ENCODE results near the gene KRT76.

The KRT76 gene

GRCh38 chr12:52783563-52784316 lies 6.6 kb upstream of the KRT76 start:
- Histone ChIP-seq H3K4me3 (ENCODE audit: low read length) (no peak overlapping the region), H3K27ac (ENCODE audit: low read length) (no peak overlapping the region), H3K36me3 (ENCODE audit: insufficient read depth, low read depth, low read length) (no peaks in the 10 kb centered on the region), H3K9me3 (ENCODE audit: insufficient read depth, low read depth, low read length) (no peaks in the 10 kb centered on the region), H3K4me1 (ENCODE audit: insufficient read depth, low read length) (no peaks in the 10 kb centered on the region), H3K9ac (ENCODE audit: low read depth, low read length) (no peak overlapping the region), H3K27me3 (ENCODE audit: insufficient read depth, low read length) (peaks cover 9% of the 10 kb centered on the region)

- H3K27me3 ChIP-seq (ENCODE audit: insufficient read depth, low read length), result peaks cover 9% of the 10 kb centered on the region; the same call in 1 of the 2 replicates
- H3K4me1 ChIP-seq (ENCODE audit: insufficient read depth, low read length), result no peaks in the 10 kb centered on the region
- H3K27ac ChIP-seq (ENCODE audit: low read length), result no peak overlapping the region
- no peaks in the 10 kb centered on the region for H3K36me3 ChIP-seq (ENCODE audit: insufficient read depth, low read depth, low read length)
- H3K9me3 ChIP-seq (ENCODE audit: insufficient read depth, low read depth, low read length), result no peaks in the 10 kb centered on the region
- H3K9ac ChIP-seq (ENCODE audit: low read depth, low read length), result no peak overlapping the region
- no peak overlapping the region for H3K4me3 ChIP-seq (ENCODE audit: low read length)
These were observed 5.4 kb upstream of the KRT76 start for GRCh38 chr12:52782502-52782901.

GRCh38 chr12:52781399-52782082 lies 4.4 kb upstream of the KRT76 start:
- Histone ChIP-seq H3K4me1 (ENCODE audit: insufficient read depth, low read length) (no peaks in the 10 kb centered on the region), H3K9ac (ENCODE audit: low read depth, low read length) (no peak overlapping the region), H3K4me3 (ENCODE audit: low read length) (no peak overlapping the region), H3K9me3 (ENCODE audit: insufficient read depth, low read depth, low read length) (no peaks in the 10 kb centered on the region), H3K36me3 (ENCODE audit: insufficient read depth, low read depth, low read length) (no peaks in the 10 kb centered on the region), H3K27ac (ENCODE audit: low read length) (no peak overlapping the region), H3K27me3 (ENCODE audit: insufficient read depth, low read length) (peaks cover 9% of the 10 kb centered on the region; the same call in 1 of the 2 replicates)

- Histone ChIP-seq H3K27ac (ENCODE audit: low read length) (no peak overlapping the region), H3K27me3 (ENCODE audit: insufficient read depth, low read length) (peaks cover 5% of the 10 kb centered on the region; the same call in 1 of the 2 replicates), H3K4me3 (ENCODE audit: low read length) (no peak overlapping the region), H3K4me1 (ENCODE audit: insufficient read depth, low read length) (no peaks in the 10 kb centered on the region), H3K9ac (ENCODE audit: low read depth, low read length) (no peak overlapping the region), H3K9me3 (ENCODE audit: insufficient read depth, low read depth, low read length) (no peaks in the 10 kb centered on the region), H3K36me3 (ENCODE audit: insufficient read depth, low read depth, low read length) (no peaks in the 10 kb centered on the region)
These were observed 2.8 kb upstream of the KRT76 start for GRCh38 chr12:52779914-52780313.

- Histone ChIP-seq H3K36me3 (ENCODE audit: insufficient read depth, low read depth, low read length) (no peaks in the 10 kb centered on the region), H3K9me3 (ENCODE audit: insufficient read depth, low read depth, low read length) (no peaks in the 10 kb centered on the region), H3K4me1 (ENCODE audit: insufficient read depth, low read length) (no peaks in the 10 kb centered on the region), H3K27ac (ENCODE audit: low read length) (no peak overlapping the region), H3K27me3 (ENCODE audit: insufficient read depth, low read length) (peaks cover 4% of the 10 kb centered on the region; the same call in 1 of the 2 replicates), H3K4me3 (ENCODE audit: low read length) (no peak overlapping the region), H3K9ac (ENCODE audit: low read depth, low read length) (no peak overlapping the region)
These were observed 1.7 kb upstream of the KRT76 start for GRCh38 chr12:52778833-52779232.

GRCh38 chr12:52777566-52777965 lies 421 bp upstream of the KRT76 start:
- Histone ChIP-seq H3K27ac (ENCODE audit: low read length) (no peak overlapping the region), H3K27me3 (ENCODE audit: insufficient read depth, low read length) (peaks cover 4% of the 10 kb centered on the region; the same call in 1 of the 2 replicates), H3K4me1 (ENCODE audit: insufficient read depth, low read length) (no peaks in the 10 kb centered on the region)

GRCh38 chr12:52776435-52776834 lies 710 bp downstream of the KRT76 start:
- Histone ChIP-seq H3K4me1 (ENCODE audit: insufficient read depth, low read length) (no peaks in the 10 kb centered on the region), H3K27me3 (ENCODE audit: insufficient read depth, low read length) (peaks cover 4% of the 10 kb centered on the region; the same call in 1 of the 2 replicates), H3K36me3 (ENCODE audit: insufficient read depth, low read depth, low read length) (no peaks in the 10 kb centered on the region), H3K4me3 (ENCODE audit: low read length) (no peak overlapping the region), H3K9me3 (ENCODE audit: insufficient read depth, low read depth, low read length) (no peaks in the 10 kb centered on the region), H3K9ac (ENCODE audit: low read depth, low read length) (no peak overlapping the region), H3K27ac (ENCODE audit: low read length) (no peak overlapping the region)

More at GRCh38 chr12:52777566-52777965, 421 bp upstream of the KRT76 start:
- Histone ChIP-seq H3K9me3 (ENCODE audit: insufficient read depth, low read depth, low read length) (no peaks in the 10 kb centered on the region), H3K36me3 (ENCODE audit: insufficient read depth, low read depth, low read length) (no peaks in the 10 kb centered on the region), H3K4me3 (ENCODE audit: low read length) (no peak overlapping the region), H3K9ac (ENCODE audit: low read depth, low read length) (no peak overlapping the region)

- Histone ChIP-seq H3K9me3 (ENCODE audit: insufficient read depth, low read depth, low read length) (no peaks in the 10 kb centered on the region), H3K27ac (ENCODE audit: low read length) (no peak overlapping the region), H3K4me3 (ENCODE audit: low read length) (no peak overlapping the region), H3K36me3 (ENCODE audit: insufficient read depth, low read depth, low read length) (no peaks in the 10 kb centered on the region), H3K4me1 (ENCODE audit: insufficient read depth, low read length) (no peaks in the 10 kb centered on the region), H3K9ac (ENCODE audit: low read depth, low read length) (no peak overlapping the region), H3K27me3 (ENCODE audit: insufficient read depth, low read length) (peaks cover 4% of the 10 kb centered on the region; the same call in 1 of the 2 replicates)
These were observed 2.4 kb downstream of the KRT76 start for GRCh38 chr12:52774629-52775250.

- H3K9me3 ChIP-seq (ENCODE audit: insufficient read depth, low read depth, low read length), result no peaks in the 10 kb centered on the region
- no peak overlapping the region for H3K4me3 ChIP-seq (ENCODE audit: low read length)
- peaks cover 4% of the 10 kb centered on the region; the same call in 1 of the 2 replicates for H3K27me3 ChIP-seq (ENCODE audit: insufficient read depth, low read length)
- no peaks in the 10 kb centered on the region for H3K36me3 ChIP-seq (ENCODE audit: insufficient read depth, low read depth, low read length)
- H3K9ac ChIP-seq (ENCODE audit: low read depth, low read length), result no peak overlapping the region
- no peak overlapping the region for H3K27ac ChIP-seq (ENCODE audit: low read length)
- no peaks in the 10 kb centered on the region for H3K4me1 ChIP-seq (ENCODE audit: insufficient read depth, low read length)
These were observed 4.4 kb downstream of the KRT76 start for GRCh38 chr12:52772772-52773171.

GRCh38 chr12:52772188-52772587 lies 5.0 kb downstream of the KRT76 start:
- Histone ChIP-seq H3K4me3 (ENCODE audit: low read length) (no peak overlapping the region), H3K9me3 (ENCODE audit: insufficient read depth, low read depth, low read length) (no peaks in the 10 kb centered on the region), H3K36me3 (ENCODE audit: insufficient read depth, low read depth, low read length) (no peaks in the 10 kb centered on the region), H3K9ac (ENCODE audit: low read depth, low read length) (no peak overlapping the region), H3K27me3 (ENCODE audit: insufficient read depth, low read length) (peaks cover 4% of the 10 kb centered on the region; the same call in 1 of the 2 replicates), H3K4me1 (ENCODE audit: insufficient read depth, low read length) (no peaks in the 10 kb centered on the region), H3K27ac (ENCODE audit: low read length) (no peak overlapping the region)

GRCh38 chr12:52771505-52771904 lies 5.6 kb downstream of the KRT76 start:
- Histone ChIP-seq H3K4me1 (ENCODE audit: insufficient read depth, low read length) (no peaks in the 10 kb centered on the region), H3K4me3 (ENCODE audit: low read length) (no peak overlapping the region), H3K27me3 (ENCODE audit: insufficient read depth, low read length) (peaks cover 4% of the 10 kb centered on the region; the same call in 1 of the 2 replicates), H3K9me3 (ENCODE audit: insufficient read depth, low read depth, low read length) (no peaks in the 10 kb centered on the region), H3K36me3 (ENCODE audit: insufficient read depth, low read depth, low read length) (no peaks in the 10 kb centered on the region), H3K9ac (ENCODE audit: low read depth, low read length) (no peak overlapping the region), H3K27ac (ENCODE audit: low read length) (no peak overlapping the region)
